SK-N-SH (cell line): ENCODE data around the gene ADAR. TPM values are rescaled to one million over a fixed set of nuclear protein-coding genes. Genes with fewer than 3 reads are reported as not detected.

Experiments
- CTCF ChIA-PET: fragments of 300-600, 350-600 bp; formaldehyde crosslinking; extraction: SDS; loops from one replicate; lab custom pipeline; 2021; lab: Yijun Ruan, JAX
- POLR2A ChIA-PET: fragments of 350-600 bp; sonication (Branson Sonifier 250); formaldehyde crosslinking; extraction: SDS; loops from one replicate; lab custom pipeline; 2020; ENCODE audit warnings: antibody characterized with exemption, inconsistent platforms; lab: Yijun Ruan, JAX
- DNase-seq: peaks from one replicate; pipeline ENCODE4 v3.0.0; 2012
- H2AFZ ChIP-seq: fragments of 200-600 bp; sonication (generic); 2 replicates; pipeline ENCODE4 v1.8.1; 2016; ENCODE audit warnings: antibody characterized with exemption, mild to moderate bottlenecking, low read depth
- H3F3A ChIP-seq: fragments of 200-600 bp; sonication (generic); replicated peaks from 2 replicates; pipeline ENCODE3; 2016; ENCODE audit warnings: antibody characterized with exemption, mild to moderate bottlenecking; ENCODE audit not compliant: insufficient read depth
- H3K27ac ChIP-seq, 2 experiments: fragments of 200-500 bp in 1 of 2; fragments of 200-600 bp in 1 of 2; sonication (Bioruptor generic) in 1 of 2; sonication (generic), shearing (Covaris generic) in 1 of 2; 2 replicates each; pipeline versions ENCODE4 v1.5.1 to v1.6.1; 2014 to 2016; ENCODE audit warnings: low read depth in 2 of 2, inconsistent platforms in 1 of 2, low read length in 1 of 2, mild to moderate bottlenecking in 1 of 2, mixed read lengths in 1 of 2
- H3K27me3 ChIP-seq: fragments of 200-600 bp; sonication (generic), shearing (Covaris generic); 2 replicates; pipeline ENCODE4 v1.6.1; 2016; ENCODE audit warnings: mixed run types; ENCODE audit not compliant: insufficient read depth
- H3K36me3 ChIP-seq, 2 experiments: fragments of 200-500 bp in 1 of 2; fragments of 200-600 bp in 1 of 2; sonication (Bioruptor generic) in 1 of 2; sonication (generic) in 1 of 2; replicated peaks in 1 of 2; 2 replicates each; pipeline versions ENCODE3 to v1.5.1; 2014 to 2016; ENCODE audit warnings: low read length in 1 of 2, mild to moderate bottlenecking in 1 of 2; ENCODE audit not compliant: insufficient read depth in 2 of 2, control insufficient read depth in 1 of 2
- H3K4me1 ChIP-seq, 2 experiments: fragments of 200-500 bp in 1 of 2; fragments of 200-600 bp in 1 of 2; sonication (Bioruptor generic) in 1 of 2; sonication (generic), shearing (Covaris generic) in 1 of 2; 2 replicates each; pipeline versions ENCODE4 v1.5.1 to v1.6.1; 2014 to 2016; ENCODE audit warnings: low read depth in 1 of 2, low read length in 1 of 2, mixed run types in 1 of 2; ENCODE audit not compliant: insufficient read depth in 2 of 2, control insufficient read depth in 1 of 2
- H3K4me2 ChIP-seq: fragments of 200-600 bp; sonication (generic), shearing (Covaris generic); 2 replicates; pipeline ENCODE4 v1.6.1; 2017; ENCODE audit warnings: mixed run types
- H3K4me3 ChIP-seq, 2 experiments: fragments of 200-500 bp in 1 of 2; fragments of 200-600 bp in 1 of 2; sonication (Bioruptor generic) in 1 of 2; sonication (generic), shearing (Covaris generic) in 1 of 2; 2 replicates each; pipeline versions ENCODE4 v1.5.1 to v1.8.1; 2014 to 2016; ENCODE audit warnings: low read depth in 2 of 2, inconsistent platforms in 1 of 2, low read length in 1 of 2, mild to moderate bottlenecking in 1 of 2, mixed read lengths in 1 of 2, moderate library complexity in 1 of 2
- H3K79me2 ChIP-seq: fragments of 200-600 bp; sonication (generic); 2 replicates; pipeline ENCODE4 v1.8.1; 2017; ENCODE audit warnings: mild to moderate bottlenecking; ENCODE audit not compliant: insufficient read depth
- H3K9ac ChIP-seq: fragments of 200-600 bp; sonication (generic); 2 replicates; pipeline ENCODE4 v1.6.1; 2017; ENCODE audit warnings: mixed run types
- H3K9me2 ChIP-seq: fragments of 200-600 bp; sonication (generic); 2 replicates; pipeline ENCODE4 v1.6.1; 2017; ENCODE audit warnings: mixed run types
- H3K9me3 ChIP-seq: fragments of 200-600 bp; sonication (generic); 2 replicates; pipeline ENCODE4 v1.6.1; 2017; ENCODE audit warnings: mixed run types, mild to moderate bottlenecking, moderate library complexity
- H4K20me1 ChIP-seq: fragments of 200-600 bp; sonication (generic); 2 replicates; pipeline ENCODE4 v1.6.1; 2017; ENCODE audit warnings: mild to moderate bottlenecking, mixed run types; ENCODE audit not compliant: insufficient read depth
- CHD2 ChIP-seq: fragments of 150-350 bp; IDR thresholded peaks from 2 replicates; pipeline ENCODE4 v1.6.1; 2018; ENCODE audit warnings: low read length; ENCODE audit not compliant: partially characterized antibody
- FOSL2 ChIP-seq: IDR thresholded peaks from 2 replicates; pipeline ENCODE4 v1.4.0; 2012; ENCODE audit warnings: low read depth, mild to moderate bottlenecking, moderate library complexity, borderline replicate concordance
- GABPA ChIP-seq: IDR thresholded peaks from 2 replicates; pipeline ENCODE4 v1.4.0; 2012; ENCODE audit warnings: low read depth, mild to moderate bottlenecking
- JUND ChIP-seq: IDR thresholded peaks from 2 replicates; pipeline ENCODE4 v1.4.0; 2012
- MEF2A ChIP-seq: IDR thresholded peaks from 2 replicates; pipeline ENCODE4 v1.4.0; 2012; ENCODE audit warnings: low read depth, borderline replicate concordance
- MXI1 ChIP-seq: IDR thresholded peaks from 2 replicates; pipeline ENCODE4 v1.6.1; 2012; ENCODE audit warnings: mild to moderate bottlenecking, low read depth, low read length, improper control_type of control experiment
- POLR2AphosphoS5 ChIP-seq: IDR thresholded peaks from 2 replicates; pipeline ENCODE4 v1.6.1; 2012; ENCODE audit warnings: low read depth, low read length
- RCOR1 ChIP-seq: fragments of 150-350 bp; IDR thresholded peaks from 2 replicates; pipeline ENCODE4 v1.6.1; 2017; ENCODE audit warnings: antibody characterized with exemption, low read length
- RFX5 ChIP-seq: IDR thresholded peaks from 2 replicates; pipeline ENCODE4 v1.6.1; 2012; ENCODE audit warnings: mild to moderate bottlenecking, improper control_type of control experiment, low read length
- SIN3A ChIP-seq: IDR thresholded peaks from 2 replicates; pipeline ENCODE4 v1.6.1; 2012; ENCODE audit warnings: low read depth, mild to moderate bottlenecking, low read length, moderate library complexity, borderline replicate concordance
- SMC3 ChIP-seq: IDR thresholded peaks from 2 replicates; pipeline ENCODE4 v1.6.1; 2012; ENCODE audit warnings: low read depth, low read length, improper control_type of control experiment
- TAF1 ChIP-seq: IDR thresholded peaks from 2 replicates; pipeline ENCODE4 v1.6.1; 2012; ENCODE audit warnings: low read depth, mild to moderate bottlenecking, low read length, moderate library complexity, borderline replicate concordance
- TCF12 ChIP-seq: IDR thresholded peaks from 2 replicates; pipeline ENCODE4 v1.4.0; 2012
- WGBS: methylation state at CpG from one replicate; pipeline ENCODE4 v1.1.6; 2017; ENCODE audit warnings: low lambda C conversion rate; 5-methylcytosine and 5-hydroxymethylcytosine counted together
- polyA plus RNA-seq, 3 experiments: library from polyadenylated mRNA; depleted of rRNA; stranded (reverse); fragments of >200 nt; gene quantifications; 2 replicates each; pipeline ENCODE4 v1.2.3, GENCODE V29; 2012
- TF ChIP-seq, protein P1 (sequence below): fragments of 200-600 bp; sonication (generic); IDR thresholded peaks from 2 replicates; pipeline ENCODE4 v1.6.1; 2017; ENCODE audit warnings: antibody characterized with exemption, mild to moderate bottlenecking, moderate library complexity
- TF ChIP-seq, protein P2 (sequence below): fragments of 150-350 bp; IDR thresholded peaks from 2 replicates; pipeline ENCODE4 v1.6.1; 2017; ENCODE audit warnings: antibody characterized with exemption, low read length, low read depth, borderline replicate concordance
- TF ChIP-seq, protein P3 (sequence below): IDR thresholded peaks from 2 replicates; pipeline ENCODE4 v1.4.0; 2012; ENCODE audit warnings: low read depth, borderline replicate concordance

The ADAR gene
- polyA plus RNA-seq, 1 of the 3 experiments (the other 2 are of a cell fraction), result 61.1 TPM

GRCh38 chr1:154550657-154551056 is 57.3 kb downstream of the ADAR start (continued):
- TF ChIP-seq FOSL2 (no peak), RFX5 (no peak), TAF1 (no peak)

DNA sequence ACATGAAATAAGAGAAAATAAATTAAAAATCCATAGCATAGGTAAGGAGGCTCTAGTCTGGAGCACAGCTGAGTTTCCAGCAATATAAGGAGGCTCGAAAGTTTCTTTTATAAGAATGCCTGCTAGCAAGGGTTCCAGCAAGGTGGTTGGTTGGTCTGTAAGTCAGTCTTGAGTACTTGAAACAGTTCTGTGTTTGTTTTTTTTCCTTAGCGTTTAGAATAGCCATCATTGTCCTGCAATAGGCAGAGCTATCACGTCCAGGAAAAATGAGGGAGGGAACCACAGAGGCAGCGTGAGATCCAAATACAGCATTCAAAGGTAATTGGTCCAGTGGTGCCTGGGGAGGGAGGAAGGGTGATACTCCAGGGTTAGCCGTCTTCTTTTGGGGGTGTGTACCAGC is 57.9 kb downstream of the ADAR start:
- 99% methylated on average over 5 of the region's 5 CpGs for WGBS
- no peak overlapping the region for H2AFZ ChIP-seq
- no peak overlapping the region for H3K4me2 ChIP-seq
- no peak overlapping the region for H3K4me3 ChIP-seq
- ChIA-PET CTCF (interaction anchor here (1.1 to 7.4 kb wide), 4 partner anchors 9 to 501 kb away, joined by 3 to 187 read pairs (median 3); partner anchors contain the start of gene ADAM15), POLR2A (interaction anchor here (0.8 kb wide), 1 partner anchor 18 kb away, joined by 3 read pairs; the partner anchor contains the start of gene CHRNB2)
- TF ChIP-seq FOSL2 (no peak), SMC3 (no peak), JUND (no peak), TAF1 (no peak), MXI1 (no peak), GABPA (no peak), CHD2 (no peak), TCF12 (no peak), RCOR1 (no peak), SIN3A (no peak), MEF2A (no peak), POLR2AphosphoS5 (no peak)
- TF ChIP-seq, protein P1, sequence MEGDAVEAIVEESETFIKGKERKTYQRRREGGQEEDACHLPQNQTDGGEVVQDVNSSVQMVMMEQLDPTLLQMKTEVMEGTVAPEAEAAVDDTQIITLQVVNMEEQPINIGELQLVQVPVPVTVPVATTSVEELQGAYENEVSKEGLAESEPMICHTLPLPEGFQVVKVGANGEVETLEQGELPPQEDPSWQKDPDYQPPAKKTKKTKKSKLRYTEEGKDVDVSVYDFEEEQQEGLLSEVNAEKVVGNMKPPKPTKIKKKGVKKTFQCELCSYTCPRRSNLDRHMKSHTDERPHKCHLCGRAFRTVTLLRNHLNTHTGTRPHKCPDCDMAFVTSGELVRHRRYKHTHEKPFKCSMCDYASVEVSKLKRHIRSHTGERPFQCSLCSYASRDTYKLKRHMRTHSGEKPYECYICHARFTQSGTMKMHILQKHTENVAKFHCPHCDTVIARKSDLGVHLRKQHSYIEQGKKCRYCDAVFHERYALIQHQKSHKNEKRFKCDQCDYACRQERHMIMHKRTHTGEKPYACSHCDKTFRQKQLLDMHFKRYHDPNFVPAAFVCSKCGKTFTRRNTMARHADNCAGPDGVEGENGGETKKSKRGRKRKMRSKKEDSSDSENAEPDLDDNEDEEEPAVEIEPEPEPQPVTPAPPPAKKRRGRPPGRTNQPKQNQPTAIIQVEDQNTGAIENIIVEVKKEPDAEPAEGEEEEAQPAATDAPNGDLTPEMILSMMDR, result no peak
- TF ChIP-seq, protein P2, sequence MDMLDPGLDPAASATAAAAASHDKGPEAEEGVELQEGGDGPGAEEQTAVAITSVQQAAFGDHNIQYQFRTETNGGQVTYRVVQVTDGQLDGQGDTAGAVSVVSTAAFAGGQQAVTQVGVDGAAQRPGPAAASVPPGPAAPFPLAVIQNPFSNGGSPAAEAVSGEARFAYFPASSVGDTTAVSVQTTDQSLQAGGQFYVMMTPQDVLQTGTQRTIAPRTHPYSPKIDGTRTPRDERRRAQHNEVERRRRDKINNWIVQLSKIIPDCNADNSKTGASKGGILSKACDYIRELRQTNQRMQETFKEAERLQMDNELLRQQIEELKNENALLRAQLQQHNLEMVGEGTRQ, result no peak
- TF ChIP-seq, protein P3, sequence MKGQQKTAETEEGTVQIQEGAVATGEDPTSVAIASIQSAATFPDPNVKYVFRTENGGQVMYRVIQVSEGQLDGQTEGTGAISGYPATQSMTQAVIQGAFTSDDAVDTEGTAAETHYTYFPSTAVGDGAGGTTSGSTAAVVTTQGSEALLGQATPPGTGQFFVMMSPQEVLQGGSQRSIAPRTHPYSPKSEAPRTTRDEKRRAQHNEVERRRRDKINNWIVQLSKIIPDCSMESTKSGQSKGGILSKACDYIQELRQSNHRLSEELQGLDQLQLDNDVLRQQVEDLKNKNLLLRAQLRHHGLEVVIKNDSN, result no peak
- H4K20me1 ChIP-seq, result no peaks in the 10 kb centered on the region
- H3K4me1 ChIP-seq, result peaks cover 0 to 22% of the 10 kb centered on the region in 2 experiments; a peak in 1 of 4 replicates
- peaks cover 30 to 67% of the 10 kb centered on the region in 2 experiments for H3K36me3 ChIP-seq
- peaks cover 18% of the 10 kb centered on the region for H3F3A ChIP-seq
- peaks cover 8% of the 10 kb centered on the region for H3K79me2 ChIP-seq
- H3K9ac ChIP-seq, result no peak overlapping the region
- no peaks in the 10 kb centered on the region for H3K9me3 ChIP-seq
- H3K27me3 ChIP-seq, result no peaks in the 10 kb centered on the region
- H3K9me2 ChIP-seq, result no peaks in the 10 kb centered on the region
- no peak for DNase-seq
- no peak overlapping the region for H3K27ac ChIP-seq
